WTC11 (cell line): Measurements from ENCODE around the gene DNM1. TPM values are rescaled to one million over a fixed set of nuclear protein-coding genes. Genes with fewer than 3 reads are reported as not detected.

Source experiments
- ATF1 ChIP-seq: sonication (generic); formaldehyde crosslinking; IDR thresholded peaks from 2 replicates; pipeline ENCODE4 v1.8.1; 2023; ENCODE audit warnings: mild to moderate bottlenecking, moderate library complexity, missing genetic modification reagents
- ATF2 ChIP-seq: sonication (generic); formaldehyde crosslinking; IDR thresholded peaks from 2 replicates; pipeline ENCODE4 v1.8.1; 2022; ENCODE audit warnings: low read depth, missing genetic modification reagents, borderline replicate concordance
- ATF6 ChIP-seq: sonication (generic); formaldehyde crosslinking; IDR thresholded peaks from 2 replicates; pipeline ENCODE4 v1.8.1; 2023; ENCODE audit warnings: mild to moderate bottlenecking, missing genetic modification reagents
- CBFB ChIP-seq: sonication (generic); formaldehyde crosslinking; IDR thresholded peaks from 2 replicates; pipeline ENCODE4 v1.8.1; 2022; ENCODE audit warnings: mild to moderate bottlenecking, low read depth, missing genetic modification reagents
- CREB1 ChIP-seq: sonication (generic); formaldehyde crosslinking; IDR thresholded peaks from 2 replicates; pipeline ENCODE4 v1.8.0; 2023; ENCODE audit warnings: mild to moderate bottlenecking, missing genetic modification reagents
- CTCF ChIP-seq: fragments of 200-600 bp; IDR thresholded peaks from 2 replicates; pipeline ENCODE4 v1.8.0; 2022; ENCODE audit warnings: antibody characterized with exemption
- E2F1 ChIP-seq: sonication (generic); formaldehyde crosslinking; IDR thresholded peaks from 2 replicates; pipeline ENCODE4 v1.8.0; 2022; ENCODE audit warnings: mild to moderate bottlenecking, missing genetic modification reagents
- ELF4 ChIP-seq: sonication (generic); formaldehyde crosslinking; IDR thresholded peaks from 2 replicates; pipeline ENCODE4 v1.8.1; 2022; ENCODE audit warnings: low read depth, mild to moderate bottlenecking, moderate library complexity, missing genetic modification reagents
- ETV6 ChIP-seq: sonication (generic); formaldehyde crosslinking; IDR thresholded peaks from 2 replicates; pipeline ENCODE4 v1.8.1; 2022; ENCODE audit warnings: mild to moderate bottlenecking, missing genetic modification reagents
- FOXJ3 ChIP-seq: sonication (generic); formaldehyde crosslinking; IDR thresholded peaks from 2 replicates; pipeline ENCODE4 v1.9.0; 2021; ENCODE audit warnings: missing genetic modification reagents, mild to moderate bottlenecking, borderline replicate concordance
- GTF2I ChIP-seq: fragments of 250-450 bp; sonication (Bioruptor Pico); conservative IDR thresholded peaks from 2 replicates; pipeline ENCODE4 v1.4.0; 2021; ENCODE audit warnings: mild to moderate bottlenecking
- JUN ChIP-seq: sonication (generic); formaldehyde crosslinking; IDR thresholded peaks from 2 replicates; pipeline ENCODE4 v1.8.0; 2023; ENCODE audit warnings: mild to moderate bottlenecking, missing genetic modification reagents
- MAX ChIP-seq: sonication (generic); formaldehyde crosslinking; IDR thresholded peaks from 2 replicates; pipeline ENCODE4 v1.8.0; 2022; ENCODE audit warnings: mild to moderate bottlenecking, missing genetic modification reagents
- MXD4 ChIP-seq: fragments of 250-450 bp; sonication (Bioruptor Pico); IDR thresholded peaks from 2 replicates; pipeline ENCODE4 v1.8.0; 2021; ENCODE audit warnings: mild to moderate bottlenecking, moderate library complexity, borderline replicate concordance
- NFYB ChIP-seq: sonication (generic); formaldehyde crosslinking; conservative IDR thresholded peaks from 2 replicates; pipeline ENCODE4 v1.8.0; 2022; ENCODE audit warnings: low read depth, missing genetic modification reagents
- PRRX2 ChIP-seq: fragments of 250-450 bp; sonication (Bioruptor Pico); IDR thresholded peaks from 2 replicates; pipeline ENCODE4 v1.8.0; 2021; ENCODE audit warnings: mild to moderate bottlenecking
- RELA ChIP-seq: sonication (generic); formaldehyde crosslinking; IDR thresholded peaks from 2 replicates; pipeline ENCODE4 v1.8.1; 2022; ENCODE audit warnings: missing genetic modification reagents, mild to moderate bottlenecking, borderline replicate concordance
- STAT6 ChIP-seq: sonication (generic); formaldehyde crosslinking; conservative IDR thresholded peaks from 2 replicates; pipeline ENCODE4 v1.8.1; 2023; ENCODE audit warnings: mild to moderate bottlenecking, low read depth, missing genetic modification reagents, moderate library complexity
- TP53 ChIP-seq: sonication (generic); formaldehyde crosslinking; IDR thresholded peaks from 2 replicates; pipeline ENCODE4 v1.8.1; 2023; ENCODE audit warnings: mild to moderate bottlenecking, missing genetic modification reagents
- ZBTB21 ChIP-seq: sonication (generic); formaldehyde crosslinking; IDR thresholded peaks from 2 replicates; pipeline ENCODE4 v1.8.1; 2023; ENCODE audit warnings: mild to moderate bottlenecking, missing genetic modification reagents, borderline replicate concordance
- ZNF396 ChIP-seq: fragments of 250-450 bp; sonication (Bioruptor Pico); IDR thresholded peaks from 2 replicates; pipeline ENCODE4 v1.8.0; 2021; ENCODE audit warnings: mild to moderate bottlenecking, moderate library complexity, borderline replicate concordance
- ZNF512 ChIP-seq: sonication (generic); formaldehyde crosslinking; IDR thresholded peaks from 2 replicates; pipeline ENCODE4 v1.8.1; 2022; ENCODE audit warnings: missing genetic modification reagents, borderline replicate concordance
- total RNA-seq: library from RNA; stranded (reverse); gene quantifications from 3 replicates; pipeline ENCODE4 v1.2.3, GENCODE V29; 2021
- TF ChIP-seq, protein P1 (sequence below): fragments of 250-450 bp; sonication (Bioruptor Pico); IDR thresholded peaks from 2 replicates; pipeline ENCODE4 v2.1.2; 2022; ENCODE audit warnings: mild to moderate bottlenecking, moderate library complexity
- TF ChIP-seq, protein P2 (sequence below): sonication (generic); formaldehyde crosslinking; IDR thresholded peaks from 2 replicates; pipeline ENCODE4 v1.8.0; 2022; ENCODE audit warnings: mild to moderate bottlenecking, missing genetic modification reagents

Gene DNM1
- total RNA-seq, 1 experiment from 2014 or later: 79.0 TPM

GRCh38 chr9:128191406-128192046 is 11.7 kb upstream of the DNM1 start, which contains the start of gene CIZ1 (continued):
- TF ChIP-seq ZNF512 (no peak), CTCF (peak; percentile 40; the same call in 1 of the 2 replicates), RELA (CRISPR knock-in tag) (peak; percentile 31; the same call in 1 of the 2 replicates), ZBTB21 (CRISPR knock-in tag) (no peak), ATF6 (no peak), ETV6 (CRISPR knock-in tag) (no peak), ELF4 (CRISPR knock-in tag) (0 out of 2 replicates have a peak, but pooled peaks have one; percentile 35), GTF2I (CRISPR knock-in tag) (no peak), CBFB (no peak), PRRX2 (no peak), ATF1 (CRISPR knock-in tag) (no peak), CREB1 (no peak), ATF2 (CRISPR knock-in tag) (no peak), ZNF396 (CRISPR knock-in tag) (no peak), JUN (CRISPR knock-in tag) (no peak), STAT6 (no peak), MXD4 (no peak), E2F1 (no peak), NFYB (CRISPR knock-in tag) (no peak), MAX (CRISPR knock-in tag) (peak; percentile 38; the same call in 1 of the 2 replicates), TP53 (CRISPR knock-in tag) (no peak), FOXJ3 (CRISPR knock-in tag) (no peak)
- TF ChIP-seq, protein P1, sequence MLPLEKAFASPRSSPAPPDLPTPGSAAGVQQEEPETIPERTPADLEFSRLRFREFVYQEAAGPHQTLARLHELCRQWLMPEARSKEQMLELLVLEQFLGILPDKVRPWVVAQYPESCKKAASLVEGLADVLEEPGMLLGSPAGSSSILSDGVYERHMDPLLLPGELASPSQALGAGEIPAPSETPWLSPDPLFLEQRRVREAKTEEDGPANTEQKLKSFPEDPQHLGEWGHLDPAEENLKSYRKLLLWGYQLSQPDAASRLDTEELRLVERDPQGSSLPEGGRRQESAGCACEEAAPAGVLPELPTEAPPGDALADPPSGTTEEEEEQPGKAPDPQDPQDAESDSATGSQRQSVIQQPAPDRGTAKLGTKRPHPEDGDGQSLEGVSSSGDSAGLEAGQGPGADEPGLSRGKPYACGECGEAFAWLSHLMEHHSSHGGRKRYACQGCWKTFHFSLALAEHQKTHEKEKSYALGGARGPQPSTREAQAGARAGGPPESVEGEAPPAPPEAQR (CRISPR knock-in tag): no peak
- TF ChIP-seq, protein P2, sequence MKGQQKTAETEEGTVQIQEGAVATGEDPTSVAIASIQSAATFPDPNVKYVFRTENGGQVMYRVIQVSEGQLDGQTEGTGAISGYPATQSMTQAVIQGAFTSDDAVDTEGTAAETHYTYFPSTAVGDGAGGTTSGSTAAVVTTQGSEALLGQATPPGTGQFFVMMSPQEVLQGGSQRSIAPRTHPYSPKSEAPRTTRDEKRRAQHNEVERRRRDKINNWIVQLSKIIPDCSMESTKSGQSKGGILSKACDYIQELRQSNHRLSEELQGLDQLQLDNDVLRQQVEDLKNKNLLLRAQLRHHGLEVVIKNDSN (CRISPR knock-in tag): no peak
